ENCODE data around the gene BEND4. TPM values are rescaled to one million over a fixed set of nuclear protein-coding genes. Genes with fewer than 3 reads are reported as not detected.

Gene BEND4
- total and polyA plus RNA-seq, 5 donors = under 0.01 to 0.09 (median 0.04) TPM; not detected in 1

DNA sequence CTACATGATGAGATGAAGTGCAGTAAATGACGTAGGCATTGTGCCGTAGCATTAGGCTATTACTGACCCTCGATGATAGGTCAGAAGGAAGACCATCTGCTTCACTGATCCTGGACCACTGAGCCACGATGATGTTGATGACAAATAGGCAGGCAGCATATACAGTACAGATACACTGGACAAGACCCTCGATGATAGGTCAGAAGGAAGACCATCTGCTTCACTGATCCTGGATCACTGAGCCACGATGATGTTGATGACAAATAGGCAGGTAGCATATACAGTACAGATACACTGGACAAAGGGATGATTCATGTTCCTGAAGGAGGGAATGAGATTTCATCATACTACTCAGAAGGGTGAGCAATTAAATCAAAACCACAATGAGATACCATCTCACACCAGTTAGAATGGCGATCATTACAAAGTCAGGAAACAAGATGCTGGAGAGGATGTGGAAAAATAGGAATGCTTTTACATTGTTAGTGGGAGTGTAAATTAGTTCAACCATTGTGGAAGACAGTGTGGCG lies 50.9 kb downstream of the BEND4 start:
- no peak for ATAC-seq
- H3K9me3 ChIP-seq (ENCODE audit: control insufficient read depth, low read length) = no peaks in the 10 kb centered on the region
- no peak overlapping the region for H3K4me3 ChIP-seq (ENCODE audit: low read length)
- no peak overlapping the region for H3K27ac ChIP-seq (ENCODE audit: low read length)
- H3K4me1 ChIP-seq (ENCODE audit: control insufficient read depth, insufficient read depth, low read length) = no peaks in the 10 kb centered on the region
- H3K27me3 ChIP-seq (ENCODE audit: control insufficient read depth, insufficient read depth) = no peaks in the 10 kb centered on the region
- intact Hi-C loops (cut with DNase I) = no loop called here
- WGBS = 91% methylated on average over 8 of the region's 8 CpGs
- DNase-seq = no peak

DNA sequence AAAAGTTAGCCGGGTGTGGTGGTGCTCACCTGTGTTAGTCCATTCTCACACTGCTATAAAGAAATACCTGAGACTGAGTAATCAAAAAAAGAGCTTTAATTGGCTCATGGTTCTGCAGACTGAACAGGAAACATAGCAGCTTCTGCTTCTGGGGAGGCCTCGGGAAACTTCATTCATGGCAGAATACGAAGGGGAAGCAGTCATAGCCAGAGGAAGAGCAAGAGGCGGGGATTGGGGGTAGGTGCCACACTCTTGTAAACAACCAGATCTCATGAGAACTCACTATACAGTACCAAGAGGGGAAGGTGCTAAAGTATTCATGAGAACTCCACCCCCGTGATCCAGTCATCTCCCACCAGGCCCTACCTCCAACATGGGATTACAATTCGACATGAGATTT lies 64.1 kb downstream of the BEND4 start:
- ATAC-seq (no peak), DNase-seq (no peak)
- H3K27me3 ChIP-seq (ENCODE audit: control insufficient read depth, insufficient read depth) = no peaks in the 10 kb centered on the region
- intact Hi-C loops (cut with DNase I) = no loop called here
- no peak overlapping the region for H3K4me3 ChIP-seq (ENCODE audit: low read length)
- no peak overlapping the region for H3K27ac ChIP-seq (ENCODE audit: low read length)
- H3K4me1 ChIP-seq (ENCODE audit: control insufficient read depth, insufficient read depth, low read length) = no peaks in the 10 kb centered on the region
- WGBS = 89% methylated on average over 6 of the region's 6 CpGs
- no peaks in the 10 kb centered on the region for H3K9me3 ChIP-seq (ENCODE audit: control insufficient read depth, low read length)

DNA sequence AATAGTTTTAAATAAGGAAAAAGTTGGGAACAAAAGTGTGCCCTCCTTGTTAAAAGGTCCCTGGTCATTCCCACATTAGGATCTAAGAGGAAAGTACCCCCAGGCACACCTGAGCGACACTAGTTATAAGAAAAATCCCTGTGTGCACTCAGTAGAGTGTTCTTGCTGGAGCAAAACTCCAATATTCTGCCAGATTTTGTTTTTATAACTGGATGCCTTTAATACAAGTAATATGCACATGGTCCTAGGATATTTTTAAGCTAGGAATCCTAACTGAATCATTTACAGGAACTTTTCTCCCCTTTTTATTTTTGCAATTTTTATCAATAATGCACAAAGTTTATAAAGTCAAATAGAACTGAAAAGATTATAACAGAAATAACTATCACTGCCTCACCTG lies 68.6 kb downstream of the BEND4 start:
- ATAC-seq (no peak), DNase-seq (no peak)
- Histone ChIP-seq H3K9me3 (ENCODE audit: control insufficient read depth, low read length) (no peaks in the 10 kb centered on the region), H3K4me1 (ENCODE audit: control insufficient read depth, insufficient read depth, low read length) (no peaks in the 10 kb centered on the region), H3K4me3 (ENCODE audit: low read length) (no peak overlapping the region), H3K27me3 (ENCODE audit: control insufficient read depth, insufficient read depth) (no peaks in the 10 kb centered on the region), H3K27ac (ENCODE audit: low read length) (no peak overlapping the region)
- intact Hi-C loops (cut with DNase I) = no loop called here
- 96% methylated on average over 1 of the region's 1 CpG for WGBS

DNA sequence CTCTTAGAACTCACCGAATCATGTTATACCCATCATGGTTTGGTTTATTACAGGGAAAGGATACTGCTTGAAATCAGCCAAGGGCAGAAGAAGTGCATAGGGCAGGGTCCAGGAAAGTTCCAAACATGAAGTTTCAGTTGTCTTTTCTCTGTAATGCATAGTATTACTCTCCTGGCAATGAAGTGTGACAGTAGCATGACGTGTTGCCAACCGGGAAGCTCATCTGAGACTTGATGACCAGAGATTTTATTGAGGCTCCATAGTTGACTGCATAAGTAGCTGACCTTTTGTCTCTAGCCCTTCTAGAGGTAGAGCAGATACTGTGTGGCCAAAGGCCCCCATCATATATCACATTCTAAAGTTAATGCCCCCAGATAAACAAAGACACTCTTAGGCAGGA lies 72.1 kb downstream of the BEND4 start:
- intact Hi-C loops (cut with DNase I) = no loop called here
- 96% methylated on average over 3 of the region's 3 CpGs for WGBS
- Histone ChIP-seq H3K27me3 (ENCODE audit: control insufficient read depth, insufficient read depth) (no peaks in the 10 kb centered on the region), H3K4me3 (ENCODE audit: low read length) (no peak overlapping the region), H3K4me1 (ENCODE audit: control insufficient read depth, insufficient read depth, low read length) (no peaks in the 10 kb centered on the region), H3K9me3 (ENCODE audit: control insufficient read depth, low read length) (no peaks in the 10 kb centered on the region), H3K27ac (ENCODE audit: low read length) (no peak overlapping the region)
- ATAC-seq (no peak), DNase-seq (no peak)

DNA sequence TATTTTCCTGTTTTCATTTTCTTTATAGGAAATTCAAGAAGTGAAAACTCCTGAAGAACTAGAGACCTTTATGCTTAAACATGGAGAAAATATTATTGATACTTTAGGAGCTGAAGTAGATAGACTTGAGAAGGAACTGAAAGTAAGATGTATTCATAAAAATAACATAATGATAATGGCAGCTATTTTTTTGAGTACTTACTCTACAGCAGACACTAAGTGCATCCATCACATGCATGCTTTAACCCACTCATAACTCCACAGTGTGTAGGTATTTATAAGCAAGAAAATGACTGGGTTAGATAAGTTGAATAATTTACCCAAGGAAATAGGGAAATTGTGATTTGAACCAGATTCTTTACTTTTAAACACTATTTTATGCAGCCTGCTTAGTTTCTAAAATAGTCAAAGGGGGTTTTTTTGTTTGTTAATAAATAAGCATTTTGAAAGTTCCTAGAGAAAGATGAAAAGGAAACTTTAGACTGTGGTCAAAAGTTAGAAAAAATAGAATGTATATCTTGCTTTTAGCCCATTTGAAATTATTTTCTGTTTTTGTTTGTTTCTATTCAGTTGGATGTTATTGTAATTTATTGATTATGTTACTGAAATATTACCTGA lies 74.2 kb downstream of the BEND4 start:
- intact Hi-C loops (cut with DNase I) = no loop called here
- Histone ChIP-seq H3K27ac (ENCODE audit: low read length) (no peak overlapping the region), H3K9me3 (ENCODE audit: control insufficient read depth, low read length) (no peaks in the 10 kb centered on the region), H3K4me3 (ENCODE audit: low read length) (no peak overlapping the region), H3K27me3 (ENCODE audit: control insufficient read depth, insufficient read depth) (no peaks in the 10 kb centered on the region), H3K4me1 (ENCODE audit: control insufficient read depth, insufficient read depth, low read length) (no peaks in the 10 kb centered on the region)
- ATAC-seq = no peak
- no peak for DNase-seq

DNA sequence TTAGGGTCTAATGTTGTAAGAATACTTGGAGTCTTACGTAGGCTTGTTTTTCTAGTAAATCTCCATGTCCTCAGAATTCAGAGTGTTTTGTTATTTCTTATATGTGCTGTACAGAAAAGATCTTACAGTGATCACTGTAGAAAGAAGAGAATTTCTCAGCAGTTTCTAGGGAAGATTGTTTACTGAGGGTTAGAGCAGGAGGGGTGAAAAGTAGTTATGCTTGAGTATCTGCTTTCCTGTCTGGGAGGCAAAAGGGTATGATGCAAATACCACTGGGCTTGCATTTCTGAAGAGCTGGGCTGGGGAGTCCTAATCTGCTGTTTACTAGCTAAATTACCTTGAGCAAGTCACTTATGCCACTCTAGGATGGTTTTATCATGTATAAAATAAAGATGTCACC lies 78.2 kb downstream of the BEND4 start:
- DNase-seq (no peak), ATAC-seq (no peak)
- H3K27me3 ChIP-seq (ENCODE audit: control insufficient read depth, insufficient read depth) = no peaks in the 10 kb centered on the region
- no peaks in the 10 kb centered on the region for H3K9me3 ChIP-seq (ENCODE audit: control insufficient read depth, low read length)
- no peaks in the 10 kb centered on the region for H3K4me1 ChIP-seq (ENCODE audit: control insufficient read depth, insufficient read depth, low read length)
- H3K27ac ChIP-seq (ENCODE audit: low read length) = no peak overlapping the region
- H3K4me3 ChIP-seq (ENCODE audit: low read length) = no peak overlapping the region
- intact Hi-C loops (cut with DNase I) = no loop called here
- 97% methylated on average over 1 of the region's 1 CpG for WGBS

DNA sequence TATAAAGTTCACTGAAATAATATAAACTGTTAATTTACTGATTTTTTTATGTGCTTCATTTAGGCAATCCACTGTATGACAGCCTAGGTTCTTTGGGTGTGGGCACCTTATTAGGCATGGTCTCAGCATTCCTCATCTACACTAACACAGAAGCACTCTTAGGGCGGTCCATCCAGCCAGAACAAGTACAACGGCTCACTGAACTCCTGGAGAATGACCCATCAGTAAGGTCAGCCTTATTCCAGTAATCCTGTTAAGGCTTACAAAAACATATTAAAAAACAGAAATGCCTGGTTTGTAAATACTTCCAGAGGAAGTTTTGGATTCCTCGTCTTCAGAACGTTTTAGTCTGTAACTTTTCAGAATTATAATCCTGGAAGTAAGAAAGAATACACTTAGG lies 82.0 kb downstream of the BEND4 start:
- Histone ChIP-seq H3K27me3 (ENCODE audit: control insufficient read depth, insufficient read depth) (no peaks in the 10 kb centered on the region), H3K27ac (ENCODE audit: low read length) (no peak overlapping the region), H3K4me1 (ENCODE audit: control insufficient read depth, insufficient read depth, low read length) (no peaks in the 10 kb centered on the region), H3K4me3 (ENCODE audit: low read length) (no peak overlapping the region), H3K9me3 (ENCODE audit: control insufficient read depth, low read length) (no peaks in the 10 kb centered on the region)
- ATAC-seq = no peak
- WGBS = 86% methylated on average over 4 of the region's 4 CpGs
- no peak for DNase-seq
- intact Hi-C loops (cut with DNase I) = no loop called here

DNA sequence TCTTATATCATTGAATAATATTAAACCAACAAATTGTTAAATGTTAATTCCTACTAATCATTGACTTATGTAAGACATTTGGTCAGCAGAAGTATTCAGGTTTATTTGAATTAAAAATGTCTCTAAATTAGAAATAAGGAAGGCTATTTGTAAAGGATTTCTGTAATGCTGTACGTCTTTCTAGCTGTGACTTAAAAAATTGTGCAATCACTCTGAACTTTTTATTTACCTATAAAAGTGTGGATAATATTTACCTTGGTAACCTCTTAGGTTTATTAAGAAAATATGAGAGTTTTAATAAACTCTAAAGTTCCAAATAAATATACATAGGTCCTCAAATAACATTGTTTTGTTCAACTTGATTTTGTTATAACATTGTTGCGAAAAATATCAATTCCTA lies 85.2 kb downstream of the BEND4 start:
- H3K27me3 ChIP-seq (ENCODE audit: control insufficient read depth, insufficient read depth) = no peaks in the 10 kb centered on the region
- intact Hi-C loops (cut with DNase I) = no loop called here
- DNase-seq (no peak), ATAC-seq (no peak)
- H3K4me1 ChIP-seq (ENCODE audit: control insufficient read depth, insufficient read depth, low read length) = no peaks in the 10 kb centered on the region
- no peak overlapping the region for H3K27ac ChIP-seq (ENCODE audit: low read length)
- no peaks in the 10 kb centered on the region for H3K9me3 ChIP-seq (ENCODE audit: control insufficient read depth, low read length)
- H3K4me3 ChIP-seq (ENCODE audit: low read length) = no peak overlapping the region
- WGBS = 50% methylated on average over 2 of the region's 2 CpGs

DNA sequence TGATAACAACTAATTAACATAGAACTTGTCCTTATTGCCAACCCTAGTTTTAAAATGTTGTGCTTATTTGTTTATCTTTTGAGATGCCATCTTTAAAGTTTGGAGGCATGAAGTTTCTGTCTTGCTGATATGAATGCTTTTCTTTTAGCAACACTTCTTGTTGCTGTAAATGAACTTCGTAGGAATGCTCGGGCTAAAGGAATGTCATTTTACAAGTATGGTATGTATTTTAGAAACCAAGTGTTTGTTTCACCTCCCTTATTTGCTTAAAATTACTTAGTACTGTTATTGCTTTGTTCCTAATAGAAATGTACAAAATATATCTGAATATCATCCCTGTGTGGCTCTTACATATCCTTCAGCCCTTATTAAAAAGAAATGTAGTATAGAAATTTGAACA lies 86.1 kb downstream of the BEND4 start:
- intact Hi-C loops (cut with DNase I) = no loop called here
- 81% methylated on average over 2 of the region's 2 CpGs for WGBS
- Histone ChIP-seq H3K4me1 (ENCODE audit: control insufficient read depth, insufficient read depth, low read length) (no peaks in the 10 kb centered on the region), H3K4me3 (ENCODE audit: low read length) (no peak overlapping the region), H3K9me3 (ENCODE audit: control insufficient read depth, low read length) (no peaks in the 10 kb centered on the region), H3K27me3 (ENCODE audit: control insufficient read depth, insufficient read depth) (no peaks in the 10 kb centered on the region), H3K27ac (ENCODE audit: low read length) (no peak overlapping the region)
- ATAC-seq (no peak), DNase-seq (no peak)

Other genes starting within 250 kb of the BEND4 start
- 10 to 100 TPM; 22.1 to 32.1 (median 27.5) TPM for gene TMEM33, start 217.2 kb downstream of the BEND4 start, total RNA-seq
- gene TMEM33, start 217.2 kb downstream of the BEND4 start, polyA plus RNA-seq = 8.9 TPM
- gene DCAF4L1, start 170.9 kb downstream of the BEND4 start, total RNA-seq = under 1 TPM; 0.11 to 0.42 (median 0.14) TPM
- 0.07 TPM for gene DCAF4L1, start 170.9 kb downstream of the BEND4 start, polyA plus RNA-seq
- gene SLC30A9, start 162.1 kb downstream of the BEND4 start, total RNA-seq = 10 to 100 TPM; 62.3 to 72.1 (median 69.7) TPM
- 17.8 TPM for gene SLC30A9, start 162.1 kb downstream of the BEND4 start, polyA plus RNA-seq
- gene SHISA3, start 244.8 kb upstream of the BEND4 start, total RNA-seq = 1 to 10 TPM; 3.5 to 9.4 (median 9.2) TPM
- 12.2 TPM for gene SHISA3, start 244.8 kb upstream of the BEND4 start, polyA plus RNA-seq